Measurements from ENCODE around the gene TVP23A.
"Not testable (repeated sequence)": the region's sequence is repeated elsewhere in the genome, so short reads cannot be mapped to it uniquely, and the experiment has no call there.

Gene TVP23A

GRCh38 chr16:10743610-10744369 lies 74.8 kb downstream of the TVP23A start, which contains the start of gene NUBP1:
TSS of gene NUBP1 (plus strand) at chr16:10743842. CDS start at chr16:10743864, 22 bp downstream.
- peak; percentile 97 for DNase-seq

GRCh38 chr16:10743227-10743609 lies 75.4 kb downstream of the TVP23A start:
- no peak for DNase-seq

- DNase-seq: no peak
Observed at GRCh38 chr16:10741844-10742243, 76.8 kb downstream of the TVP23A start.

GRCh38 chr16:10741249-10741648 lies 77.3 kb downstream of the TVP23A start:
- not testable (repeated sequence) for DNase-seq

GRCh38 chr16:10740845-10741208 lies 77.8 kb downstream of the TVP23A start:
- DNase-seq: no peak

- DNase-seq: no peak
Observed at GRCh38 chr16:10740000-10740844, 78.4 kb downstream of the TVP23A start.

GRCh38 chr16:10738231-10739077 lies 80.1 kb downstream of the TVP23A start:
- DNase-seq: no peak

GRCh38 chr16:10737068-10737625 lies 81.4 kb downstream of the TVP23A start:
- DNase-seq: peak; percentile 60

- DNase-seq: no peak
Observed at GRCh38 chr16:10731790-10732189, 86.8 kb downstream of the TVP23A start.

- DNase-seq: no peak
Observed at GRCh38 chr16:10729104-10730048, 89.2 kb downstream of the TVP23A start.

GRCh38 chr16:10728003-10728887 lies 90.3 kb downstream of the TVP23A start:
- DNase-seq: no peak

Measured in NCI-H2227 treated with DMSO at 0.1 percent for 48 hours (cell line).